ENCODE data around the gene TNS4.

DNA sequence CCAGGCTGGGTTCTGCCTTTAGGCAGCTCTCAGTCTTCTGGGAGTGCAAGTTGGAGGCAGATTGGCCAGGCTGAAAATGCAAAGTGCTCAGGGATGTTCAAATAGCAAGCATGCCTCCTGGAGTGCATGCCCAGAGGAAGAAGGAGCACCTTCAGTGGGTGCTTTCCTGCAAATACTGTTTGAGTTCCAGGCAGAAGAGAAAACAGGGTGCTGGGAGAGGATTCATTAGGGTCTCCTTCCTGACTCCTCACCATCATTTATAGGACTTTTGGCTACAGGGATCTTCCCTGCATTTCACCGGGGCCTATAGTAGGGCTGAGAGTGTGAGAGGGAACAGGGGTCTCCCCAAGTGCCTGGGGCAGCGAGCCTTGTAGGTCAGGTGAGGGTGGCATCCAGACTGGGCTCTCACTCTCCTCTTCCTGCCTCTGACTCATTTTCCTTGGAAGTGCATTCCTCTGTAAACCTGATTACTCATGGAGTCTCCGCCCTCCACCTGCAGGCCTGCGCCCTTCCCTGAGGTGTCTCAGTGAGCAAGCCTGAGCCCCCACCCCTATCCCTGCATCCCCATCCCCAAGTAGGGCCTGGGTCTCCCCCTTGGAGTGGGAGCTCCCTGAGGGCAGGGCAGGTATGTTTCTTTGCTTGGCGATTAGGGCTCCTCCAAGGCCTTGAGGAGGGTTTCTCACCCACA, 17.1 kb upstream of the TNS4 start:
- TF ChIP-seq EZH2phosphoT487 (IDR thresholded peaks at IDR 0.05; ENCODE audit: borderline replicate concordance, low read depth, low read length) (no peak), CTCF (conservative IDR thresholded peaks at IDR 0.05; ENCODE audit: low read length) (no peak)
